Activated naive CD8-positive, alpha-beta T cell treated with anti-CD3 and anti-CD28 coated beads, Interleukin-2, amount 10 ng/mL, durations not matched to agents 7 days and 5 days (primary cell): ENCODE results near the gene ANKRD49. TPM values are rescaled to one million over a fixed set of nuclear protein-coding genes. Genes with fewer than 3 reads are reported as not detected.
A peak's percentile ranks its signal among the peaks of the same experiment; 100 is the strongest.

Source experiments
- ATAC-seq: fragments of 150-1000 bp; cut with Tn5 transposase; one replicate; pipeline ENCODE4 v1.10.0; 2021; ENCODE audit warnings: low read depth, moderate library complexity
- POLR2A ChIA-PET: fragments of 350-600 bp; sonication (Branson Sonifier 250); formaldehyde crosslinking; loops from one replicate; lab custom pipeline; 2021; ENCODE audit warnings: antibody characterized with exemption; lab: Charles Lee
- DNase-seq: peaks from one replicate; pipeline ENCODE4 v3.0.0; 2021
- H3K27ac Mint-ChIP-seq: one replicate; pipeline ENCODE4 v1.8.0; 2022; ENCODE audit warnings: mild to moderate bottlenecking, mixed read lengths
- H3K27me3 Mint-ChIP-seq: one replicate; pipeline ENCODE4 v1.8.0; 2022; ENCODE audit warnings: mild to moderate bottlenecking, moderate library complexity, mixed read lengths
- H3K36me3 Mint-ChIP-seq: one replicate; pipeline ENCODE4 v1.8.0; 2021; ENCODE audit warnings: mild to moderate bottlenecking, mixed read lengths
- H3K4me1 Mint-ChIP-seq: one replicate; pipeline ENCODE4 v1.8.0; 2021; ENCODE audit warnings: mixed read lengths
- H3K4me3 Mint-ChIP-seq: one replicate; pipeline ENCODE4 v1.8.0; 2022; ENCODE audit warnings: mild to moderate bottlenecking, moderate library complexity, mixed read lengths
- H3K9me3 Mint-ChIP-seq: one replicate; pipeline ENCODE4 v1.8.0; 2021; ENCODE audit warnings: mixed read lengths
- microRNA-seq: library from miRNA; unstranded; fragments of <30 nt; microRNA quantifications from one replicate; pipeline ENCODE4 v1.2.0, GENCODE V29; 2022
- total RNA-seq, 2 experiments: library from RNA; stranded (reverse); gene quantifications; one replicate each; pipeline ENCODE4 v1.2.3, GENCODE V29; 2021

The ANKRD49 gene
- total RNA-seq, 2 experiments from 2014 or later = 36.1 to 37.0 TPM

- H3K36me3 Mint-ChIP-seq = no peaks in the 10 kb centered on the region
- peaks cover 4% of the 10 kb centered on the region for H3K4me1 Mint-ChIP-seq
- DNase-seq = no peak
- peaks cover 14% of the 10 kb centered on the region for H3K27me3 Mint-ChIP-seq
- H3K9me3 Mint-ChIP-seq = no peaks in the 10 kb centered on the region
- H3K4me3 Mint-ChIP-seq = no peak overlapping the region
- no peak overlapping the region for H3K27ac Mint-ChIP-seq
- POLR2A ChIA-PET = no interaction called here
- ATAC-seq = no peak
Measured at GRCh38 chr11:94537031-94537600, 43.3 kb downstream of the ANKRD49 start.

- POLR2A ChIA-PET = no interaction called here
- H3K9me3 Mint-ChIP-seq = no peaks in the 10 kb centered on the region
- no peak overlapping the region for H3K27ac Mint-ChIP-seq
- ATAC-seq (no peak), DNase-seq (no peak)
- no peak overlapping the region for H3K4me3 Mint-ChIP-seq
- peaks cover 11% of the 10 kb centered on the region for H3K4me1 Mint-ChIP-seq
- peaks cover 13% of the 10 kb centered on the region for H3K27me3 Mint-ChIP-seq
- no peaks in the 10 kb centered on the region for H3K36me3 Mint-ChIP-seq
Measured at GRCh38 chr11:94539420-94539819, 45.6 kb downstream of the ANKRD49 start.

- DNase-seq (peak; percentile 85), ATAC-seq (peak; percentile 83)
- POLR2A ChIA-PET = interaction anchor here (0.8 to 1.3 kb wide), 2 partner anchors 31 to 50 kb away, joined by 3 to 4 read pairs; partner anchors contain the start of gene C11orf97
- H3K4me1 Mint-ChIP-seq = peaks cover 29% of the 10 kb centered on the region
- H3K27me3 Mint-ChIP-seq = no peaks in the 10 kb centered on the region
- peaks cover 9% of the 10 kb centered on the region for H3K36me3 Mint-ChIP-seq
- peak within 1 kb of the TSS; percentile 100 for H3K27ac Mint-ChIP-seq
- peak within 1 kb of the TSS; percentile 99 for H3K4me3 Mint-ChIP-seq
- no peaks in the 10 kb centered on the region for H3K9me3 Mint-ChIP-seq
Measured at GRCh38 chr11:94543695-94544645, 50.2 kb downstream of the ANKRD49 start, which contains the start of gene FUT4. Gene FUT4 (plus strand): TSS chr11:94543921. CDS start chr11:94544134, 213 bp downstream.

- DNase-seq (no peak), ATAC-seq (no peak)
- peak overlapping the region; percentile 79 for H3K4me3 Mint-ChIP-seq
- H3K36me3 Mint-ChIP-seq = peaks cover 10% of the 10 kb centered on the region
- H3K27me3 Mint-ChIP-seq = no peaks in the 10 kb centered on the region
- H3K4me1 Mint-ChIP-seq = peaks cover 26% of the 10 kb centered on the region
- POLR2A ChIA-PET = interaction anchor here (0.8 to 1.3 kb wide), 2 partner anchors 32 to 51 kb away, joined by 3 to 4 read pairs; partner anchors contain the start of gene C11orf97
- no peaks in the 10 kb centered on the region for H3K9me3 Mint-ChIP-seq
- peak overlapping the region; percentile 35 for H3K27ac Mint-ChIP-seq
Measured at GRCh38 chr11:94544646-94545263, 51.0 kb downstream of the ANKRD49 start.

- Mint-ChIP-seq H3K4me3 (peak overlapping the region; percentile 79), H3K9me3 (no peaks in the 10 kb centered on the region), H3K4me1 (peaks cover 26% of the 10 kb centered on the region), H3K27ac (peak overlapping the region; percentile 47), H3K36me3 (peaks cover 13% of the 10 kb centered on the region), H3K27me3 (no peaks in the 10 kb centered on the region)
- DNase-seq (no peak), ATAC-seq (no peak)
- POLR2A ChIA-PET = interaction anchor here (0.7 kb wide), 1 partner anchor 521 kb away, joined by 3 read pairs; the partner anchor contains the start of gene SRSF8
Measured at GRCh38 chr11:94545264-94546161, 51.7 kb downstream of the ANKRD49 start.

- no peaks in the 10 kb centered on the region for H3K9me3 Mint-ChIP-seq
- H3K36me3 Mint-ChIP-seq = peaks cover 13% of the 10 kb centered on the region
- ATAC-seq = no peak
- POLR2A ChIA-PET = no interaction called here
- DNase-seq = no peak
- no peak overlapping the region for H3K27ac Mint-ChIP-seq
- H3K27me3 Mint-ChIP-seq = no peaks in the 10 kb centered on the region
- peak overlapping the region; percentile 79 for H3K4me3 Mint-ChIP-seq
- H3K4me1 Mint-ChIP-seq = peaks cover 26% of the 10 kb centered on the region
Measured at GRCh38 chr11:94546162-94546470, 52.3 kb downstream of the ANKRD49 start.

- Mint-ChIP-seq H3K4me3 (peak overlapping the region; percentile 28), H3K9me3 (no peaks in the 10 kb centered on the region), H3K27ac (no peak overlapping the region), H3K36me3 (peaks cover 13% of the 10 kb centered on the region), H3K4me1 (peaks cover 26% of the 10 kb centered on the region), H3K27me3 (no peaks in the 10 kb centered on the region)
- ATAC-seq (no peak), DNase-seq (no peak)
- POLR2A ChIA-PET = interaction anchor here (0.5 kb wide), 1 partner anchor 419 kb away, joined by 4 read pairs; no protein-coding TSS in a partner anchor
Measured at GRCh38 chr11:94546886-94547285, 53.1 kb downstream of the ANKRD49 start.

GRCh38 chr11:94549146-94549545, 55.4 kb downstream of the ANKRD49 start:
- POLR2A ChIA-PET = no interaction called here
- H3K4me3 Mint-ChIP-seq = no peak overlapping the region

More at GRCh38 chr11:94549146-94549545, 55.4 kb downstream of the ANKRD49 start:
- H3K36me3 Mint-ChIP-seq = peaks cover 13% of the 10 kb centered on the region
- DNase-seq = no peak
- H3K4me1 Mint-ChIP-seq = peaks cover 18% of the 10 kb centered on the region
- H3K27ac Mint-ChIP-seq = no peak overlapping the region
- H3K27me3 Mint-ChIP-seq = no peaks in the 10 kb centered on the region
- no peak for ATAC-seq
- H3K9me3 Mint-ChIP-seq = no peaks in the 10 kb centered on the region

Small RNA genes within 50 kb of the gene (microRNA-seq; reads per million reads assigned to microRNA genes)
- 11.2 reads per million, percentile 16 among the genes with 10 or more reads in this experiment for gene MIR548L

Other genes with a start within 250 kb of the ANKRD49 start
- gene IZUMO1R, start 189.4 kb upstream of the ANKRD49 start, total RNA-seq = not detected
- under 1 TPM; 0.17 to 0.20 TPM for gene GPR83, start 92.6 kb upstream of the ANKRD49 start, total RNA-seq
- gene MRE11, start 140 bp upstream of the ANKRD49 start, total RNA-seq = 10 to 100 TPM; 40.8 to 41.1 TPM
- not detected for gene C11orf97, start 18.5 kb downstream of the ANKRD49 start, total RNA-seq
- 1 to 10 TPM; 6.7 to 6.8 TPM for gene FUT4, start 49.9 kb downstream of the ANKRD49 start, total RNA-seq
- gene PIWIL4, start 73.4 kb downstream of the ANKRD49 start, total RNA-seq = 1 to 10 TPM; 1.1 to 1.5 TPM